T-helper 1 cell treated with Interleukin-12 subunit alpha and Interleukin-12 subunit beta and Interleukin-4 antibody, amounts not matched to agents 30 μg/mL and 1 μg/mL, for 36 hours (primary cell): ENCODE data around the gene CHST1.
A peak's percentile ranks its signal among the peaks of the same experiment; 100 is the strongest.

Experiments used
- H3K27ac Mint-ChIP-seq: one replicate; pipeline ENCODE4 v1.8.0; 2021; ENCODE audit warnings: mild to moderate bottlenecking, mixed read lengths
- H3K27me3 Mint-ChIP-seq: one replicate; pipeline ENCODE4 v1.8.0; 2021; ENCODE audit warnings: low read depth, mixed read lengths
- H3K36me3 Mint-ChIP-seq: one replicate; pipeline ENCODE4 v1.8.0; 2021; ENCODE audit warnings: low read depth, mixed read lengths
- H3K4me1 Mint-ChIP-seq: one replicate; pipeline ENCODE4 v1.8.0; 2021; ENCODE audit warnings: low read depth, mixed read lengths
- H3K4me3 Mint-ChIP-seq: one replicate; pipeline ENCODE4 v1.8.0; 2021; ENCODE audit warnings: mild to moderate bottlenecking, moderate library complexity, mixed read lengths
- H3K9me3 Mint-ChIP-seq: one replicate; pipeline ENCODE4 v1.8.0; 2021; ENCODE audit warnings: mixed read lengths

CHST1 gene

GRCh38 chr11:45665206-45665932, at the start of gene CHST1:
TSS of gene CHST1 (minus strand) at chr11:45665622. CDS start at chr11:45650923, 14,699 bp downstream.
- peaks cover 2% of the 10 kb centered on the region for H3K4me1 Mint-ChIP-seq
- no peak within 1 kb of the TSS for H3K27ac Mint-ChIP-seq
- H3K9me3 Mint-ChIP-seq: no peaks in the 10 kb centered on the region
- H3K36me3 Mint-ChIP-seq: no peaks in the 10 kb centered on the region
- H3K4me3 Mint-ChIP-seq: peak within 1 kb of the TSS; percentile 56
- H3K27me3 Mint-ChIP-seq: peaks cover 62% of the 10 kb centered on the region

DNA sequence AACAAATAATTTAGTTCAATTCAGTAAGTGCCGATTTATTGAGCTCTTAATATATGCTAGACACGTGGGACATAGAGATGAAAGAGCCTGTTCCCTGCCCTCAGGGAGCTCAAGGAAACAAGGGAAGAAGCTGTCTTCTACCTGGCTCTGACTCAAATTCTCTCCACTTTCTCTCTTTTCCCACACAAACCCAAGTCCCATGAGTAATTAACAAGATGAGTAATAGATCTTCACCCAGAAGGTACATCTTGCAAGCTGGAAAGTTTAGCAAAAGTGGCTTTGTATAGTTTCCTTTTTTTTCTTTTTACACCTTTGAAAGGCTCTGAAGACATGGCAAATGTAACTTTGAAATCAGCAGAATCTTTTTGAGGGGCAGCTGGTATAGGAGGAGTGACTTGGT, 48.2 kb upstream of the CHST1 start:
- Mint-ChIP-seq H3K4me3 (no peak overlapping the region), H3K27me3 (peaks cover 22% of the 10 kb centered on the region), H3K36me3 (no peaks in the 10 kb centered on the region), H3K27ac (no peak overlapping the region), H3K9me3 (no peaks in the 10 kb centered on the region), H3K4me1 (no peaks in the 10 kb centered on the region)

GRCh38 chr11:45710561-45710960, 45.1 kb upstream of the CHST1 start:
- H3K4me1 Mint-ChIP-seq: no peaks in the 10 kb centered on the region
- no peak overlapping the region for H3K27ac Mint-ChIP-seq
- H3K27me3 Mint-ChIP-seq: peaks cover 42% of the 10 kb centered on the region
- H3K9me3 Mint-ChIP-seq: no peaks in the 10 kb centered on the region
- H3K36me3 Mint-ChIP-seq: no peaks in the 10 kb centered on the region
- H3K4me3 Mint-ChIP-seq: no peak overlapping the region

DNA sequence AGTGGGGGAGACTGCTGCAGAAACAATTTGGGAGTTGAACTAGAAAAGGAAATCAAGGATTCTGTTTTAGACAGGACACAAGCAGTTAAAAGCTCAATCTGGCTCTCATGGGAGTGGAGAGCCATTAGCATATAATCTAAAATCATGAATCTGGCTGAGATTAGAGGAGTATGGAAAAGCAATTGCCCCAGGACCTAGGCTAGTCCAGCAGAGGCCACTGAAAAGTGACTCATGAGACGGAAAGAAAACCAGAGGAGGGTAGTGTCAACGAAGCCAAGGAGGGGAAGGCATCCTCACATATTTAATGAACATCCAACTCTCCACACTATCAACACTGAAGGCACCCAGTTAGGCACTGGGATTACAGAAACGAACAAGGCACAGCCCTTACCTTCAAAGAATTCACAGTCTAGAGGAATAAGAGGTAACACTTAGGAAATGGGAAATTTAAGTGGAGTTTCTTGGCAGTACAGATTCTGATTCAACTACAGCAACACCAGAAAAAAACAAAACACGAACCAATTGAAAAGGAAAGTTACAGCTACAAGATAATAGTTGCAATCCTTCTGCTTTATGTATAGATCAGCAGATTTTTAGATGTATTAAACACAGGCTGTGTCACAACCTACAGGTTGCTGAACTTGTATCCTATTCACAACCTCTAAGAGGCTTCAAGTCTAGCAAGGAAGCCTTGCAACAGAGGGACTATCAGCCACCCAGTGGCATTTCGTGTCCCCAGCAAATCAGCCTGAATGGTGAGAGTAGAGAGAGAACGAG, 43.7 kb upstream of the CHST1 start:
- Mint-ChIP-seq H3K4me1 (no peaks in the 10 kb centered on the region), H3K27ac (no peak overlapping the region), H3K27me3 (peaks cover 46% of the 10 kb centered on the region), H3K36me3 (no peaks in the 10 kb centered on the region), H3K9me3 (no peaks in the 10 kb centered on the region), H3K4me3 (no peak overlapping the region)

- Mint-ChIP-seq H3K4me3 (no peak overlapping the region), H3K27me3 (peaks cover 41% of the 10 kb centered on the region), H3K27ac (no peak overlapping the region), H3K4me1 (peaks cover 2% of the 10 kb centered on the region), H3K9me3 (no peaks in the 10 kb centered on the region), H3K36me3 (no peaks in the 10 kb centered on the region)
These were observed 39.2 kb upstream of the CHST1 start for GRCh38 chr11:45704635-45705034.

GRCh38 chr11:45704133-45704532, 38.7 kb upstream of the CHST1 start:
- Mint-ChIP-seq H3K27me3 (peaks cover 40% of the 10 kb centered on the region), H3K4me3 (no peak overlapping the region), H3K9me3 (no peaks in the 10 kb centered on the region), H3K27ac (no peak overlapping the region), H3K4me1 (peaks cover 4% of the 10 kb centered on the region), H3K36me3 (no peaks in the 10 kb centered on the region)

GRCh38 chr11:45702511-45702910, 37.1 kb upstream of the CHST1 start:
- Mint-ChIP-seq H3K9me3 (no peaks in the 10 kb centered on the region), H3K4me1 (peaks cover 4% of the 10 kb centered on the region), H3K27me3 (peaks cover 28% of the 10 kb centered on the region), H3K36me3 (no peaks in the 10 kb centered on the region), H3K27ac (no peak overlapping the region), H3K4me3 (no peak overlapping the region)

DNA sequence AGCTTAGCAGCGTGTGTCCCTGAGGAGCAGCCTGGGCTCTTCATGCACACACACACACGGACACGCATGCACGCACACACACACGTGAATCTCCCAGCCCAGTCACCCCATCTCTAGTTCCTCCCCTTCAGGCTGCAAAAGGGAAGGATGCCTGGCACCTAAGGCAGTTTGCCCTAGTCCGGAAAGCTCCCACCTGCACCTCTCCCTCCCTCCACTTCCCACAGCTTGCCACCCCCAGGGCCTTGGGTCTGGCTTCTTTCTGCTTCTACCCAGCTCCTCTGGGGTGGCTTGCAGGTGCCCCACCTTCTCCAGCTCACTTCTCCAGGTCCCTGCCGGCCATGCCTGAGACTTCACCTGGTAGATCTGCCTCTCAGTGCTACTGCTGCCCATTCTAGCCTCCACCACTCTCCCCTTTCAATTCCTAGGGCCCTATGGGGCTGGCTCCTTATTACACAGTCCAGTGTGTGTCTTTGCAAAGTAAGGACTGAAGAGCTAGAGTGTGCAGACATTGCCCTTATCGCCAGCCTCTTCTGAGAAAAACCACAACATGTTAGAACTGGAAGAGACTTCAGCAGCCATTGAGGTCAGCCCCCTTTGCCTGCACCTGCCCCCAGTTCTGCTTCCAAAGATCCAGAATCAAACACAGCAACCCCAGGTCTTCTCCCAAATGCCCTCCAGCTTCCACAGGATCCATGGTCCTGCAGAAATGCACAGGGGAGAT, 33.5 kb upstream of the CHST1 start:
- peaks cover 8% of the 10 kb centered on the region for H3K27me3 Mint-ChIP-seq

DNA sequence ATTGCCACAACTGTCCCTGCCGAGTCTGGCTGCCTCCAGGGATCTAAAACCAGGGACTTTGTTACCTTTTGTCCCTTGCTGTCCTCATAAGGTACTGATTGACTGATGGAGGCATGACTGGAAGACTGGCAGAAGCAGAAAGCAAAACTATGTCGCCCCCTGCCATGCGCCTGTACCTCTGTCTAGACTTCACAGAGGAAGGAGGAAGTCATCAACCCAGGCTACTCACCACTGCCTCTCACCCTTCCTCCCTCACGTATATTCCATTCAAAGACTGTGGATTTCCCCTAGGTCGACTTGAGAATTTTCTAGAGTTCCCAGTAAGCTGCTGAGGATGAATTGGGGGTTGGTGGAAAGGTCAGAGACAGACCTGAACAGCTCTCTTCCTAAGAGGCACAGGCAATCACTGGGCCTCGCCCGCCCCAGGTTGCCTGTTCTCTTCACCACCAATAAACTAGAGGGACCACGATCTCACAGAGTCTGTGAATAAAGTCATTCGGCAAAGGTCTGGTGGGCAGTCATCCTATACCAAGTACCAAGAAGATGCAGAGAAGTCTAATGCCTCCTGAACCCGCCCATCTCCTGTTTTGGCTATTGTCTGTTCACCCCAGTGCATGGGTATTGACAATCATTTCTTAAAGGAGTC, 27.5 kb upstream of the CHST1 start:
- H3K9me3 Mint-ChIP-seq: no peaks in the 10 kb centered on the region
- H3K27ac Mint-ChIP-seq: no peak overlapping the region
- no peak overlapping the region for H3K4me3 Mint-ChIP-seq
- H3K4me1 Mint-ChIP-seq: no peaks in the 10 kb centered on the region
- H3K27me3 Mint-ChIP-seq: peaks cover 8% of the 10 kb centered on the region
- H3K36me3 Mint-ChIP-seq: no peaks in the 10 kb centered on the region

More for the DNA sequence above, 33.5 kb upstream of the CHST1 start:
- H3K36me3 Mint-ChIP-seq: no peaks in the 10 kb centered on the region
- peaks cover 4% of the 10 kb centered on the region for H3K4me1 Mint-ChIP-seq
- no peak overlapping the region for H3K4me3 Mint-ChIP-seq
- no peak overlapping the region for H3K27ac Mint-ChIP-seq
- no peaks in the 10 kb centered on the region for H3K9me3 Mint-ChIP-seq

GRCh38 chr11:45688472-45689033, 23.1 kb upstream of the CHST1 start:
- Mint-ChIP-seq H3K36me3 (no peaks in the 10 kb centered on the region), H3K4me3 (no peak overlapping the region), H3K27me3 (peaks cover 21% of the 10 kb centered on the region), H3K4me1 (no peaks in the 10 kb centered on the region), H3K9me3 (no peaks in the 10 kb centered on the region), H3K27ac (no peak overlapping the region)

DNA sequence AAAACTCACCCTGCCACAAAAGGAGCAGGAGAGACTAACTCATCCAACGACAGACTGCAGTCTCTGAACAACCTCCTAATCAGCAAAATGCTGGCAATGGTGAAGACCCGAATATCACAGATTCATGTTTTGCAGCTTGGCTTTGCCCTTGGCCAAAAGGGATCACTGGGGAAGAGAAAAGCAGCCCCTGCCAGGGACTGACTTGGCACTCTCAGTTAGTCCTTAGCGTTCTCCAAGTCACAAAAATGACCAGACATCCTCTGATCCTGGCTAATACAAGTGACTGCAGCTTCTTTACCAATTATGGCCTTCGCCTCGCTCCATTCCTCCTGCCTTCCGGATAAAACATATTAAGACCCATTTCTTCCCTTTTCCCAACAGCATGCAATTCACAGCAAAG, 22.4 kb upstream of the CHST1 start:
- no peaks in the 10 kb centered on the region for H3K9me3 Mint-ChIP-seq
- H3K36me3 Mint-ChIP-seq: no peaks in the 10 kb centered on the region
- no peak overlapping the region for H3K27ac Mint-ChIP-seq
- no peaks in the 10 kb centered on the region for H3K4me1 Mint-ChIP-seq
- H3K27me3 Mint-ChIP-seq: peaks cover 21% of the 10 kb centered on the region
- no peak overlapping the region for H3K4me3 Mint-ChIP-seq

DNA sequence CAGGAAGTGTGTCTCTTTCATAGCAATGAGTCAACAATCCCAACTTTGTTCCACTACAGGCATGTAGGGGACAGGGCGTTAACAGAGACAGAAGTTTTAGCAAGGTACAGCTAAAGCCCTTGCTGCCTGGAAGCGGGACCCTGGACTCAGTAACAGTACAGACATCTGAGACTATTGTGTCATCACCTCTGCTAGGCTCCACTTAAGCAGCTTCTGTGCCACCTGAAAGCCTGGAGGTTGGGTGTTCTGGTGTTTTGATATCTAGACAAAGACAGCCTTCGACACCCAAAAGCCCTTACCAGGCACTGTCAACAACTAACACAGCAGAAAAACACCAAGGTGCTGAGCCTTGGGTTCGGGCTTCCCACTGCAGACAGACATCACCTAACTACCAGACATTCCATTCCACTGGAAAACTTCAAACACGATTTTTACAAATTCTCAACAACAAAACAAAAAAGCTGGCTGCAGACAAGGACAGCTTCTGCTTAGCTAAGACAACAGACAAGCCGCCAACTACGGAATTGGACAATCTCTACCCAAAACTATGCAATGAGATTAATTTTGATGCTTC, 20.6 kb upstream of the CHST1 start:
- Mint-ChIP-seq H3K27ac (no peak overlapping the region), H3K4me1 (no peaks in the 10 kb centered on the region)

GRCh38 chr11:45684440-45684839, 19.0 kb upstream of the CHST1 start:
- no peaks in the 10 kb centered on the region for H3K4me1 Mint-ChIP-seq
- peaks cover 16% of the 10 kb centered on the region for H3K27me3 Mint-ChIP-seq
- no peaks in the 10 kb centered on the region for H3K9me3 Mint-ChIP-seq
- H3K4me3 Mint-ChIP-seq: no peak overlapping the region
- no peak overlapping the region for H3K27ac Mint-ChIP-seq
- H3K36me3 Mint-ChIP-seq: no peaks in the 10 kb centered on the region

More for the DNA sequence above, 20.6 kb upstream of the CHST1 start:
- peaks cover 16% of the 10 kb centered on the region for H3K27me3 Mint-ChIP-seq
- H3K36me3 Mint-ChIP-seq: no peaks in the 10 kb centered on the region
- no peak overlapping the region for H3K4me3 Mint-ChIP-seq
- H3K9me3 Mint-ChIP-seq: no peaks in the 10 kb centered on the region
